HepG2 (cell line): ENCODE results near the gene NTN4. TPM values are rescaled to one million over a fixed set of nuclear protein-coding genes. Genes with fewer than 3 reads are reported as not detected.

Source experiments
- FOXK1 ChIP-seq: sonication (generic); formaldehyde crosslinking; IDR thresholded peaks from 2 replicates; pipeline ENCODE4 v1.4.0; 2020; ENCODE audit warnings: low read depth, missing genetic modification reagents, borderline replicate concordance
- FOXP1 ChIP-seq, 2 experiments: fragments of 450-650 bp in 1 of 2; IDR thresholded peaks; 2 replicates each; pipeline ENCODE4 v1.6.1; 2017 to 2018; ENCODE audit warnings: antibody characterized with exemption in 1 of 2
- MTA3 ChIP-seq: sonication (generic); formaldehyde crosslinking; IDR thresholded peaks from 2 replicates; pipeline ENCODE4 v1.4.0; 2020; ENCODE audit warnings: missing genetic modification reagents
- MYNN ChIP-seq: sonication (generic); formaldehyde crosslinking; IDR thresholded peaks from 2 replicates; pipeline ENCODE4 v1.4.0; 2020; ENCODE audit warnings: mild to moderate bottlenecking, low read depth, missing genetic modification reagents
- NR2C2 ChIP-seq: sonication (generic); formaldehyde crosslinking; IDR thresholded peaks from 2 replicates; pipeline ENCODE4 v1.4.0; 2020; ENCODE audit warnings: missing genetic modification reagents, mild to moderate bottlenecking, moderate library complexity, borderline replicate concordance
- SIX4 ChIP-seq: sonication (generic); formaldehyde crosslinking; IDR thresholded peaks from 2 replicates; pipeline ENCODE4 v1.4.0; 2020; ENCODE audit warnings: missing genetic modification reagents
- SOX5 ChIP-seq: IDR thresholded peaks from 2 replicates; pipeline ENCODE4 v1.6.1; 2016; ENCODE audit warnings: borderline replicate concordance
- SP1 ChIP-seq, 2 experiments: fragments of 450-650 bp in 1 of 2; sonication (generic) in 1 of 2; formaldehyde crosslinking in 1 of 2; IDR thresholded peaks; 2 replicates each; pipeline versions ENCODE4 v1.4.0 to v1.6.1; 2016 to 2020; ENCODE audit warnings: missing genetic modification reagents in 1 of 2
- ZNF121 ChIP-seq: sonication (generic); formaldehyde crosslinking; IDR thresholded peaks from 2 replicates; pipeline ENCODE4 v1.5.0; 2020; ENCODE audit warnings: mild to moderate bottlenecking, missing genetic modification reagents
- ZNF331 ChIP-seq: sonication (generic); formaldehyde crosslinking; IDR thresholded peaks from 2 replicates; pipeline ENCODE4 v1.4.0; 2020; ENCODE audit warnings: missing genetic modification reagents
- polyA plus RNA-seq, 8 experiments: library from polyadenylated mRNA; depleted of rRNA in 3 of 8; stranded (reverse) in 7 of 8; unstranded in 1 of 8; fragments of >200 nt; fragmentation: Illumina TruSeq in 4 of 8; extraction: Trizol in 4 of 8; gene quantifications; 2 replicates each; pipeline versions ENCODE4 v1.2.1 to v1.2.3, GENCODE V29; 2011 to 2016; ENCODE audit warnings: low read depth in 4 of 8, missing spikeins in 1 of 8, mixed read lengths in 1 of 8; ENCODE audit not compliant: insufficient read depth in 1 of 8
- total RNA-seq, 5 experiments: library from RNA; depleted of rRNA; stranded (reverse); fragments of >200 nt; fragmentation: Illumina TruSeq; extraction: Trizol; gene quantifications; 2 replicates each; pipeline ENCODE4 v1.2.3, GENCODE V29; 2016; ENCODE audit warnings: low read depth in 1 of 5
- TF ChIP-seq, protein P1 (sequence below): sonication (generic); formaldehyde crosslinking; IDR thresholded peaks from 2 replicates; pipeline ENCODE4 v1.4.0; 2020; ENCODE audit warnings: missing genetic modification reagents
- TF ChIP-seq, protein P2 (sequence below): sonication (generic); formaldehyde crosslinking; IDR thresholded peaks from 2 replicates; pipeline ENCODE4 v1.4.0; 2020; ENCODE audit warnings: missing genetic modification reagents
- TF ChIP-seq, protein P3 (sequence below): sonication (generic); formaldehyde crosslinking; IDR thresholded peaks from 2 replicates; pipeline ENCODE4 v1.4.0; 2020; ENCODE audit warnings: missing genetic modification reagents, mild to moderate bottlenecking, borderline replicate concordance
- TF ChIP-seq, protein P4 (sequence below): IDR thresholded peaks from 2 replicates; pipeline ENCODE4 v1.4.0; 2020; ENCODE audit warnings: mild to moderate bottlenecking, missing genetic modification reagents

The NTN4 gene
- total and polyA plus RNA-seq, 2 of the 13 experiments (the other 11 are each of a cell fraction or from before 2014, with no cell fraction given), result 7.8 to 11.5 TPM

DNA sequence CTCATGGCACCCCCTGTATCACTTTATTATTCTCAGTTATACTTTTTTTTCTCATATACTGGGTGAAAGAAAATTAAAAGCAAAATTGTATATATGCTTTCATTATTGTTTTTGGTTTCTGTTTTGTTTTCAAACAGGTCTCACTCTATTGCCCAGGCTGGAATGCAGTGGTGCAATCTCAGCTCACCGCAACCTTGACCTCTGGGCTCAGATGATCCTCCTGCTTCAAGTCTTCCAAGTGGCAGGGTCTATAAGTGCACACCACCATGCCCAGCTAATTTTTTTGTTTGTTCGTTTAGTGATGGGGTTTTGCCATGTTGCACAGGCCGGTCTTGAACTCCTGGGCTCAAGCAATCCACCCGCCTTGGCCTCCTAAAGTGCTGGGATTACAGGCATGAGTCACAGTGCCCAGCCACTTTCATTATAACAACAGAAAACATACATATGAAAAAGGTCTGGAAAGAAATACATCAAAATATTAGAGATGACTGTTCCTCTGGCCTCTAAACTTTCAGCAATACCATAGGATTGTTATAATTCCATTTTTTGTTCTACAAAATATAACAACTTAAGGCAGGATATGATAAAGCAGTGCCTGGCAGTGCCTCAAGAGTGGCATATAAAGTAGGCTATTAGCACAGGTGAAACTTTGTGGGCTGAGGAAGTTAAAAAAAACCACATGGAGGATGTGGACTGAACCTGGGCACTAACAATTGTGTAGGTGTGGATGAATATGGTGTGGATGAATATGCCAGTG lies 5.8 kb upstream of the NTN4 start (continued):
- TF ChIP-seq, protein P1, sequence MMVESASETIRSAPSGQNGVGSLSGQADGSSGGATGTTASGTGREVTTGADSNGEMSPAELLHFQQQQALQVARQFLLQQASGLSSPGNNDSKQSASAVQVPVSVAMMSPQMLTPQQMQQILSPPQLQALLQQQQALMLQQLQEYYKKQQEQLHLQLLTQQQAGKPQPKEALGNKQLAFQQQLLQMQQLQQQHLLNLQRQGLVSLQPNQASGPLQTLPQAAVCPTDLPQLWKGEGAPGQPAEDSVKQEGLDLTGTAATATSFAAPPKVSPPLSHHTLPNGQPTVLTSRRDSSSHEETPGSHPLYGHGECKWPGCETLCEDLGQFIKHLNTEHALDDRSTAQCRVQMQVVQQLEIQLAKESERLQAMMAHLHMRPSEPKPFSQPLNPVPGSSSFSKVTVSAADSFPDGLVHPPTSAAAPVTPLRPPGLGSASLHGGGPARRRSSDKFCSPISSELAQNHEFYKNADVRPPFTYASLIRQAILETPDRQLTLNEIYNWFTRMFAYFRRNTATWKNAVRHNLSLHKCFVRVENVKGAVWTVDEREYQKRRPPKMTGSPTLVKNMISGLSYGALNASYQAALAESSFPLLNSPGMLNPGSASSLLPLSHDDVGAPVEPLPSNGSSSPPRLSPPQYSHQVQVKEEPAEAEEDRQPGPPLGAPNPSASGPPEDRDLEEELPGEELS (CRISPR knock-in tag), result peak; percentile 66; the same call in 1 of the 2 replicates
- TF ChIP-seq, protein P2, sequence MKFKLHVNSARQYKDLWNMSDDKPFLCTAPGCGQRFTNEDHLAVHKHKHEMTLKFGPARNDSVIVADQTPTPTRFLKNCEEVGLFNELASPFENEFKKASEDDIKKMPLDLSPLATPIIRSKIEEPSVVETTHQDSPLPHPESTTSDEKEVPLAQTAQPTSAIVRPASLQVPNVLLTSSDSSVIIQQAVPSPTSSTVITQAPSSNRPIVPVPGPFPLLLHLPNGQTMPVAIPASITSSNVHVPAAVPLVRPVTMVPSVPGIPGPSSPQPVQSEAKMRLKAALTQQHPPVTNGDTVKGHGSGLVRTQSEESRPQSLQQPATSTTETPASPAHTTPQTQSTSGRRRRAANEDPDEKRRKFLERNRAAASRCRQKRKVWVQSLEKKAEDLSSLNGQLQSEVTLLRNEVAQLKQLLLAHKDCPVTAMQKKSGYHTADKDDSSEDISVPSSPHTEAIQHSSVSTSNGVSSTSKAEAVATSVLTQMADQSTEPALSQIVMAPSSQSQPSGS (CRISPR knock-in tag), result peak; percentile 33; the same call in 1 of the 2 replicates
- TF ChIP-seq MYNN (CRISPR knock-in tag) (no peak), MTA3 (CRISPR knock-in tag) (no peak), SP1 (IDR thresholded peaks at IDR 0.05) (no peak), SP1 (CRISPR knock-in tag; IDR thresholded peaks at IDR 0.05) (no peak), ZNF331 (CRISPR knock-in tag) (peak; percentile 38; the same call in 1 of the 2 replicates), FOXK1 (CRISPR knock-in tag) (0 out of 2 replicates have a peak, but pooled peaks have one; percentile 48), NR2C2 (CRISPR knock-in tag) (peak; percentile 53; the same call in 1 of the 2 replicates), ZNF121 (peak; percentile 91), SIX4 (CRISPR knock-in tag) (0 out of 2 replicates have a peak, but pooled peaks have one; percentile 39), FOXP1 (IDR thresholded peaks at IDR 0.05) (no peak), FOXP1 (CRISPR knock-in tag; IDR thresholded peaks at IDR 0.05) (peak; percentile 65; the same call in 1 of the 2 replicates), SOX5 (CRISPR knock-in tag) (peak; percentile 52; the same call in 1 of the 2 replicates)
- TF ChIP-seq, protein P3, sequence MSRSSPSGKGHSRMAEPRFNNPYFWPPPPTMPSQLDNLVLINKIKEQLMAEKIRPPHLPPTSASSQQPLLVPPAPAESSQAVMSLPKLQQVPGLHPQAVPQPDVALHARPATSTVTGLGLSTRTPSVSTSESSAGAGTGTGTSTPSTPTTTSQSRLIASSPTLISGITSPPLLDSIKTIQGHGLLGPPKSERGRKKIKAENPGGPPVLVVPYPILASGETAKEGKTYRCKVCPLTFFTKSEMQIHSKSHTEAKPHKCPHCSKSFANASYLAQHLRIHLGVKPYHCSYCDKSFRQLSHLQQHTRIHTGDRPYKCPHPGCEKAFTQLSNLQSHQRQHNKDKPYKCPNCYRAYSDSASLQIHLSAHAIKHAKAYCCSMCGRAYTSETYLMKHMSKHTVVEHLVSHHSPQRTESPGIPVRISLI (CRISPR knock-in tag), result no peak
- TF ChIP-seq, protein P4, sequence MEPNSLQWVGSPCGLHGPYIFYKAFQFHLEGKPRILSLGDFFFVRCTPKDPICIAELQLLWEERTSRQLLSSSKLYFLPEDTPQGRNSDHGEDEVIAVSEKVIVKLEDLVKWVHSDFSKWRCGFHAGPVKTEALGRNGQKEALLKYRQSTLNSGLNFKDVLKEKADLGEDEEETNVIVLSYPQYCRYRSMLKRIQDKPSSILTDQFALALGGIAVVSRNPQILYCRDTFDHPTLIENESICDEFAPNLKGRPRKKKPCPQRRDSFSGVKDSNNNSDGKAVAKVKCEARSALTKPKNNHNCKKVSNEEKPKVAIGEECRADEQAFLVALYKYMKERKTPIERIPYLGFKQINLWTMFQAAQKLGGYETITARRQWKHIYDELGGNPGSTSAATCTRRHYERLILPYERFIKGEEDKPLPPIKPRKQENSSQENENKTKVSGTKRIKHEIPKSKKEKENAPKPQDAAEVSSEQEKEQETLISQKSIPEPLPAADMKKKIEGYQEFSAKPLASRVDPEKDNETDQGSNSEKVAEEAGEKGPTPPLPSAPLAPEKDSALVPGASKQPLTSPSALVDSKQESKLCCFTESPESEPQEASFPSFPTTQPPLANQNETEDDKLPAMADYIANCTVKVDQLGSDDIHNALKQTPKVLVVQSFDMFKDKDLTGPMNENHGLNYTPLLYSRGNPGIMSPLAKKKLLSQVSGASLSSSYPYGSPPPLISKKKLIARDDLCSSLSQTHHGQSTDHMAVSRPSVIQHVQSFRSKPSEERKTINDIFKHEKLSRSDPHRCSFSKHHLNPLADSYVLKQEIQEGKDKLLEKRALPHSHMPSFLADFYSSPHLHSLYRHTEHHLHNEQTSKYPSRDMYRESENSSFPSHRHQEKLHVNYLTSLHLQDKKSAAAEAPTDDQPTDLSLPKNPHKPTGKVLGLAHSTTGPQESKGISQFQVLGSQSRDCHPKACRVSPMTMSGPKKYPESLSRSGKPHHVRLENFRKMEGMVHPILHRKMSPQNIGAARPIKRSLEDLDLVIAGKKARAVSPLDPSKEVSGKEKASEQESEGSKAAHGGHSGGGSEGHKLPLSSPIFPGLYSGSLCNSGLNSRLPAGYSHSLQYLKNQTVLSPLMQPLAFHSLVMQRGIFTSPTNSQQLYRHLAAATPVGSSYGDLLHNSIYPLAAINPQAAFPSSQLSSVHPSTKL (CRISPR knock-in tag), result peak; percentile 91
